ENCODE results near the gene SRSF2. TPM values are rescaled to one million over a fixed set of nuclear protein-coding genes. Genes with fewer than 3 reads are reported as not detected.
A peak's percentile ranks its signal among the peaks of the same experiment; 100 is the strongest.

The SRSF2 gene, protein sequence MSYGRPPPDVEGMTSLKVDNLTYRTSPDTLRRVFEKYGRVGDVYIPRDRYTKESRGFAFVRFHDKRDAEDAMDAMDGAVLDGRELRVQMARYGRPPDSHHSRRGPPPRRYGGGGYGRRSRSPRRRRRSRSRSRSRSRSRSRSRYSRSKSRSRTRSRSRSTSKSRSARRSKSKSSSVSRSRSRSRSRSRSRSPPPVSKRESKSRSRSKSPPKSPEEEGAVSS
- 122 TPM for total RNA-seq
- long read RNA-seq, transcript SRSF2-202 (3 exons, 1,927 nt): major isoform, 45 of 107 reads
- long read RNA-seq, transcript SRSF2-203 (2 exons, 2,885 nt): minor isoform, 22 of 107 reads
- long read RNA-seq, partial matches to known transcripts: 16 of 107 reads
- long read RNA-seq, other reads (novel, unspliced or antisense): 17 of 107 reads

DNA sequence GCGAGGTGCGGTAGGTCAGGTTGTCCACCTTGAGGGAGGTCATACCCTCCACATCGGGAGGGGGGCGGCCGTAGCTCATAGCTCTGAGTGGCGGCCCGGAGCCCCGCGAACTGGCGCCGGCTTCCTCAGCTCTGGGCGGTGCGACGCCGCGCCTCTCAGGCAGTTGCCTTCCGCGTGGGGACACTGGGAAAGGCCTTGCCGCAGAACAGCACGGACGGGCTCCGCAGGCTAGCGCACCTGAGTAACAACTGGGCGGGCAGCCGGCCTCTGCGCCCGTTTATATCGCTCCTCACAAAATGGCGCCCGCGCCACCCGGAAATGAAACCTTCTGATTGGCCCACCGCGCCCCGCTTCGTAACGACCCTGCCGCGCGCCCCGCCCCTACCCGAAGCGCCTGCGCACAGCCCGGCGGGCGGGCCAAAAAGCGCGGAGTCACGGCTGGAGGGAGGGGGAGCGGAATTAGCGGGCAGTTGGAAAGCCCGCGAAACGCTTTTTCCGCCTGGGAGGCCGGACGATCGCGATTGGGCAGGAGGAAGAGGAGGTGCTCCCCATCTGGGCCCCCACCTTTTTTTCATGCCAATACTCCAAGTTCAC lies at the start of gene SRSF2:
SRSF2 (minus strand) TSS at position 250 of the 594 bp plus-strand sequence; CDS start at position 79, 171 bp downstream.
- no peaks in the 10 kb centered on the region for H3K27me3 ChIP-seq (ENCODE audit: low read depth)
- DNase-seq (peak; percentile 98), ATAC-seq (peak; percentile 93 to 97)
- H3K9me3 ChIP-seq: no peaks in the 10 kb centered on the region
- intact Hi-C loops (cut with DNase I): no loop called here
- TF ChIP-seq, protein P1, sequence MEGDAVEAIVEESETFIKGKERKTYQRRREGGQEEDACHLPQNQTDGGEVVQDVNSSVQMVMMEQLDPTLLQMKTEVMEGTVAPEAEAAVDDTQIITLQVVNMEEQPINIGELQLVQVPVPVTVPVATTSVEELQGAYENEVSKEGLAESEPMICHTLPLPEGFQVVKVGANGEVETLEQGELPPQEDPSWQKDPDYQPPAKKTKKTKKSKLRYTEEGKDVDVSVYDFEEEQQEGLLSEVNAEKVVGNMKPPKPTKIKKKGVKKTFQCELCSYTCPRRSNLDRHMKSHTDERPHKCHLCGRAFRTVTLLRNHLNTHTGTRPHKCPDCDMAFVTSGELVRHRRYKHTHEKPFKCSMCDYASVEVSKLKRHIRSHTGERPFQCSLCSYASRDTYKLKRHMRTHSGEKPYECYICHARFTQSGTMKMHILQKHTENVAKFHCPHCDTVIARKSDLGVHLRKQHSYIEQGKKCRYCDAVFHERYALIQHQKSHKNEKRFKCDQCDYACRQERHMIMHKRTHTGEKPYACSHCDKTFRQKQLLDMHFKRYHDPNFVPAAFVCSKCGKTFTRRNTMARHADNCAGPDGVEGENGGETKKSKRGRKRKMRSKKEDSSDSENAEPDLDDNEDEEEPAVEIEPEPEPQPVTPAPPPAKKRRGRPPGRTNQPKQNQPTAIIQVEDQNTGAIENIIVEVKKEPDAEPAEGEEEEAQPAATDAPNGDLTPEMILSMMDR (IDR thresholded peaks at IDR 0.05): no peak
- H3K36me3 ChIP-seq: peaks cover 48% of the 10 kb centered on the region
- peaks cover 61% of the 10 kb centered on the region for H3K4me1 ChIP-seq
- H3K27ac ChIP-seq: peak within 1 kb of the TSS; percentile 98
- H3K4me3 ChIP-seq: peak within 1 kb of the TSS; percentile 95

DNA sequence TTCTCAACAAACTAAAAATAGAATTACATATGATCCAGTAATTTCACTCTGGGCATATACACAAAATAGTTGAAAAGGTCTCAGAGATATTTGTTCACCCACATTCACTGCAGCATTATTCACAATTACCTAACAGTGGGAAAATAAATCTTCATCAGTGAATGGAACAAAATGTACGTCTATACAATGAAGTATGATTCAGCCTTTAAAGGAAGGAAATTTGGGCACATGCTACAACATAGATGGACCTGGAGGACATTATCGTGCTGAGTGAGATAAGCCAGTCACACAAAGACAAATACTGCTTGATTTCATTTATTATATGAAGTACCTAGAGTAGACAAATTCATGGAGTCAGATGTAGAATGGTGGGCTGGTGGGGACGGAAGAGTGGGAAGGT lies 47.8 kb upstream of the SRSF2 start:
- Histone ChIP-seq H3K4me3 (no peak overlapping the region), H3K27me3 (ENCODE audit: low read depth) (no peaks in the 10 kb centered on the region), H3K36me3 (peaks cover 42% of the 10 kb centered on the region), H3K4me1 (peaks cover 6% of the 10 kb centered on the region), H3K9me3 (no peaks in the 10 kb centered on the region), H3K27ac (no peak overlapping the region)
- DNase-seq: no peak
- intact Hi-C loops (cut with DNase I): no loop called here
- TF ChIP-seq, protein P1 (IDR thresholded peaks at IDR 0.05): no peak
- no peak for ATAC-seq

DNA sequence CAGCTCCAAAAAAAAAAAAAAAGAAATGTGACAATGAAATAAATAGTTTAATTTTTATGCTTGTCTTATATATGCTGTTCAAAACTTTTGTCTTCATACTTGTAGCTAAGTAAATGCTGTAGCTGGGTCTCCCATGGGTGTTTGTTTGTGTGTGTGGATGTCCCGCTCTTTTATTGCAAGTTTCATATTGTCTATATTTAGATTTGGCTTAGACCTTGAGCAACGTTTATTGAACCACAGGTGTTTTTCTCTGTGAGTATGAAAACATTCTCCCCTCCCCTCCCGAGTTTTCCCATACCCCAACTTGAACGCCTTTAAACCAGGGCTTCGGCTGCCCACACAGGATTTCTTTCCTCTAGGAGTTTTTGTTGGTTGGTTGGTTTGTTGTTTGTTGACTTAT lies 46.0 kb upstream of the SRSF2 start:
- Histone ChIP-seq H3K36me3 (peaks cover 60% of the 10 kb centered on the region), H3K9me3 (no peaks in the 10 kb centered on the region), H3K27ac (no peak overlapping the region), H3K4me1 (peaks cover 6% of the 10 kb centered on the region), H3K27me3 (ENCODE audit: low read depth) (no peaks in the 10 kb centered on the region), H3K4me3 (no peak overlapping the region)
- intact Hi-C loops (cut with DNase I): no loop called here
- TF ChIP-seq, protein P1 (IDR thresholded peaks at IDR 0.05): no peak
- ATAC-seq (no peak), DNase-seq (no peak)

DNA sequence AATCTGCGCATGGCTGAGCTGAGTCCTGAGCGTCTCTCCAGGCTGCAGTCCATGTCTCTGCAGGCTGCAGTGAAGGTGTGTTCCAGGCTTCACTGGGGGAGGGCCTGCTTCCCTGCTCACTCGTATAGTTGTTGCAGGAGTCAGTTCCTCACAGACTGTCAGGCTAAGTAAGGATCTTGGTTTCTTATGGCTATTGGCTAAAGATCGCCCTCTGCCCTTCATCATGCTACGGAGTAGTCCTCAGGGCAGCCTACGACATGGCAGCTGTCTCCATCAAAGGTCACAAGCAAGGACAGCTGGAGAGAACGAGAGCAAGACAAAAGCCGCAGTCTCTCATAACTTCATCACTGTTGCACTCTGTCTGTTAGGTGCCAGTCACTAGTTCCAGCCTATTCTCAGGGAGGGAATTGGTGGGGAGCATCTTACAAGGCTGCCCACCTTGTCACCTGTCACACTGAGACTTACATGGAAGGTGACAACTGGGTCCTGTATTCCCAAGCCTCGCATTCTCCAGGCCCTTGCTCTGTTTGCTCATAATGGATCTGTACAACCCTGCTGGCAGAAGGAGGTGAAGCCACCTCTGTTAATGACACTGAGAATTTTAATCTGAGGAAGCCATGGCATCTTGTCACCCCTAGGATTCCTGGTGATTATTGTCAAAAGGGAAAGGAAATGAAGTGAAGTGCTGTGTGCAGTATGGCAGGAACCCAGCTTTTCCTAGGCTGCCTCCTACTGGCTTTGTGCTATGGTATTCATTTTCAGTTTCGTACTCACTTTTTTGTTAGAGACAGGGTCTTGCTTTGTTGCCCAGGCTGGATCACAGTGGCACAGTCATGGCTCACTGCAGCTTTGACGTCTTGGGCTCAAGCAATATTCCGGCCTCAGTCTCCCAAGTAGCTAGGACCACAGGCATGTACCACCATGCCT lies 44.2 kb upstream of the SRSF2 start:
- Histone ChIP-seq H3K4me1 (no peaks in the 10 kb centered on the region), H3K9me3 (no peaks in the 10 kb centered on the region), H3K4me3 (no peak overlapping the region), H3K27ac (no peak overlapping the region), H3K36me3 (peaks cover 76% of the 10 kb centered on the region), H3K27me3 (ENCODE audit: low read depth) (no peaks in the 10 kb centered on the region)
- intact Hi-C loops (cut with DNase I): no loop called here
- TF ChIP-seq, protein P1 (IDR thresholded peaks at IDR 0.05): no peak
- ATAC-seq: no peak
- no peak for DNase-seq

DNA sequence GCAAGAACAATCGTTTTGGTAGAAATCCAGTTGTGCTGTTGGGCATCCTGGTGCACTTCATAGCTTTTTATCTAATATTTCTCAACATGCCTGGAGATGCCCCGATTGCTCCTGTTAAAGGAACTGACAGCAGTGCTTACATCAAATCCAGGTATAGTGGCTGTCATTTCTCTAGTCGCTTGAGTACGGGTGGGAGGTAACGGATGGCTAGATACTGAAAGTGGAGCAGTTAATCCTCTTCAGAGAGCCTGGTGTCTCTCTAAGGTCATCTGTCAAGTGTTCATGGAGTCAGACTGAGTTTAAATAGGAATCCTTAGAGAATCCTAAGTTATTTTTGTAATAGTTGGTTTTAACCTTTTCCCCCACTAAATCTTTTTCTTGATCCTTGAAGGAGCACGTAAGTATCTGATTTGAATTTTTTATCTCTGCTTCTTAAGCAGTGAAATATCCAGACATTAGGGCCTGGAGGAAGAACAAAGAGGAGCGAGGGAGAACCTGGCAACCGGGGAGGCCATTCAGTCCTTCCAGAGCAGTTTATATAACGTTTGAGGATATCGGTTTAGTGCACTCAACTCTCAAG lies 38.0 kb upstream of the SRSF2 start:
- intact Hi-C loops (cut with DNase I): no loop called here

More for the DNA sequence above, 38.0 kb upstream of the SRSF2 start:
- H3K4me3 ChIP-seq: no peak overlapping the region
- no peaks in the 10 kb centered on the region for H3K9me3 ChIP-seq
- no peak overlapping the region for H3K27ac ChIP-seq
- DNase-seq (no peak), ATAC-seq (no peak)
- peaks cover 7% of the 10 kb centered on the region for H3K4me1 ChIP-seq
- TF ChIP-seq, protein P1 (IDR thresholded peaks at IDR 0.05): no peak
- peaks cover 82% of the 10 kb centered on the region for H3K36me3 ChIP-seq
- no peaks in the 10 kb centered on the region for H3K27me3 ChIP-seq (ENCODE audit: low read depth)
